Globus pallidus (tissue), 1 donor: Measurements from ENCODE around the gene ITPRIP.

Source experiments
- DNase-seq: peaks from one replicate; pipeline ENCODE4 v3.0.0-alpha.2; 2015; ENCODE audit warnings: low spot score

Gene ITPRIP, protein sequence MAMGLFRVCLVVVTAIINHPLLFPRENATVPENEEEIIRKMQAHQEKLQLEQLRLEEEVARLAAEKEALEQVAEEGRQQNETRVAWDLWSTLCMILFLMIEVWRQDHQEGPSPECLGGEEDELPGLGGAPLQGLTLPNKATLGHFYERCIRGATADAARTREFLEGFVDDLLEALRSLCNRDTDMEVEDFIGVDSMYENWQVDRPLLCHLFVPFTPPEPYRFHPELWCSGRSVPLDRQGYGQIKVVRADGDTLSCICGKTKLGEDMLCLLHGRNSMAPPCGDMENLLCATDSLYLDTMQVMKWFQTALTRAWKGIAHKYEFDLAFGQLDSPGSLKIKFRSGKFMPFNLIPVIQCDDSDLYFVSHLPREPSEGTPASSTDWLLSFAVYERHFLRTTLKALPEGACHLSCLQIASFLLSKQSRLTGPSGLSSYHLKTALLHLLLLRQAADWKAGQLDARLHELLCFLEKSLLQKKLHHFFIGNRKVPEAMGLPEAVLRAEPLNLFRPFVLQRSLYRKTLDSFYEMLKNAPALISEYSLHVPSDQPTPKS

DNA sequence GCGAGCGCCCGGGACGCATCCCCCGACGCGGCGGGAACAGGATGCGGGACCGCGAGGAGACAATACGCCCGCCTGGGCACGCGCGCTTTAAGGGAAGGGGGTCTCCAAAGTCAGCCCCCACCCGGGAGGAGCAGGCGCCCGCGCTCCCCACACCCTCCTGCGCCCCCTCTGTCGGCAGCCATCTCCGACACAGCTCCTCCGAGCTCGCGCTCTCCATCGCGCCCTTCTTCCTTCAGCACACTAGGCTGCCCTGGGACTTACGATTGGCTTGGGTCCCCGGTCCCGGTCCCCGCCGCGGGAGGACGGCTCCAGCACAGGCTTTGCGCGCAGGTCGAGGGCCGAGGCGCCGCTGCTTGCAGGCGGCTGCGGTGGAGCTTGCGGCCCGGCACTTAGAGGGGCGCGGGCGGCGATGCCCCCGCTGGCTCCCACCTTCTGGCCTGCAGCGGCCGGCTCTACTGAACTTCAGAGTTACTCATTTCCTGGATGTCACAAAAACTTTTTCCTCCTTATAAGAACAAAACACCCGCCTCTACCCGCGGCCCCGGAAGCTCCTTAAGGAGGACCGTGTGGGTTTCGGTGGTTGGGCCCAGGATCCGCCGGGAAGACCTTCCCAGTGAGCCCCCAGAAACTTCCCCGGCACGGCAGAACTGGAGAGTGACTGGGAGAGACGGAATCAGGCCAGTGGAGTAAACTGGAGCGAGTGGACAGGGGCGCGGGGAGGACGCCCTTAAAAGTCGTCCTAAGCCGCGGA, at the start of gene ITPRIP:
Gene ITPRIP, minus strand, starts transcription at position 481 of the 751 bp plus-strand sequence. CDS start 22,414 bp downstream, outside the sequence.
- DNase-seq, result peak; percentile 54

DNA sequence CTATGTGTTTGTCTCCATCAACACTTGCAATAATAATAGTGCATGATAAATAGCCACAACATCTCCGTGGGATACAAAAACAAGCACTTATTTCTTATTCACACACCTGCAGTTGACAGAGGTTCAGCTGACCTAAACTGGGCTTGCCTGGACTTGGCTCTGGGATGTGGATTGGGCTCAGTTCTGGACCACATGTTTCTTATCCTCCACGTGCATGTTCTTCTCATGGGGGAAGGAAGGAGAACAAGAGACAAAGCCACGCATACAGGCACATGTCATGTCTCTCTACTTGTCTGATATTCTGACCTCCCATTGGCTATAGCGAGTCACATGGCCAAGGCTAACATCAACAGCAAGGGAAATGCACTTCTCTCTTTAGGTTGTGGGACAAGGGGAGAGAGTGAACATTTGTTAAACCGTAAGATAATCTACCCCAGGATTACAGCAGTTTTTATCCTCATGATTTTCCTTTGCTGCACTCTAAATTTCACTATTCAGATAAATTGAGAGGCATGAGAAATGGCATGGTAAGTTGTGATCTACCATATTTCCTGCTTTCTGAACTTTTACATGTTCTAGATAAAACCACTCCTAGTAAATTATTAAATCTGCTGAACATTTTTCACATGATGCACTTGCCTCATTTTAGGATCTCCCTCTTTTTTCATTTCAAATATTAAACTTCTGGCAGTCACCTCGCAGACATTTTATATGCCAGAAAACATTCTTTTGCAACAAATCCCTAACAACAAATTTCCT, 49.0 kb upstream of the ITPRIP start:
- DNase-seq, result no peak

DNA sequence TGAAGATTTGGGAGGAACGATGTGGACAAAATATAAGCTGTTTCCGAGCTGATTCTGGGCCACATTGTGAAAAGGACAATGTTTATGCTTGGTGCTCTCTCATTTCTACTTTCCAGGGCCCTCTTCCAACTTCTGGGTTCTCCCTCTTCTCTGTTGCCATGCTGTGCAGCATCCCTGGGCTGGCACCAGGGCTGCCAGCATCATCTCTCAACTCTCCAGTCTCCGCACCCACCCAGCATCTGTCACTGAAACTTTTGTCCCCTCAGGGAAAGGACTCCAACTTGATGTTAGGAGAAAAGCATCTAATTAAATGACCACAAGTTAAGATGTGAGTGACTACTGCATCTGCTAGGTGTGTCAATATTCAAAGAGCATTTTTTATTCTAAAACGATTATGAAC, 42.1 kb upstream of the ITPRIP start:
- DNase-seq, result no peak

DNA sequence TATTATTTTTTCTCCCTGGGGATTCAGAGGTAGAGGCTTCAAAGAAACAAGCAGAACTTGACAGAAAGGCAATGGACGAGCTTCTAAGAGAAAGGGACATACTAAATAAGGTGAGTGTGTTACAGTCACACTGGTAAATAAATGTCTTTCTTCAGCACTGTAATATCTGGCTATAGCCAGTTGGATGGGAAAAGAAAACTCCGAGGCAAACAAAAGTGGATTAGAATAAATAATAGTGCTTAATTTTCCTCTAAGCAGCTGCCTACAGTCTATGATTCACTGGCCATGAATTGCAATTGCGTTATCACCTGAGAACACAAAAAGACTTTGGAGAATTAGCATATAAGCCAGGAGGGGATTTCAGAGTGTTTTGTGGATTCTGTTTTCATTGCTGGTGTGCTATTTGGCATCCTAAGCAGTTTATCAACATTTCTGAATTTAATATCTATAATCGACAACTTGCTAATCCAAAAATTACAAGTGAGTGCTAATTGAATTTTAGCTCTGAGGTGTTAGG, 38.6 kb upstream of the ITPRIP start:
- DNase-seq, result no peak

GRCh38 chr10:104374591-104374990, 36.3 kb upstream of the ITPRIP start:
- DNase-seq, result no peak

DNA sequence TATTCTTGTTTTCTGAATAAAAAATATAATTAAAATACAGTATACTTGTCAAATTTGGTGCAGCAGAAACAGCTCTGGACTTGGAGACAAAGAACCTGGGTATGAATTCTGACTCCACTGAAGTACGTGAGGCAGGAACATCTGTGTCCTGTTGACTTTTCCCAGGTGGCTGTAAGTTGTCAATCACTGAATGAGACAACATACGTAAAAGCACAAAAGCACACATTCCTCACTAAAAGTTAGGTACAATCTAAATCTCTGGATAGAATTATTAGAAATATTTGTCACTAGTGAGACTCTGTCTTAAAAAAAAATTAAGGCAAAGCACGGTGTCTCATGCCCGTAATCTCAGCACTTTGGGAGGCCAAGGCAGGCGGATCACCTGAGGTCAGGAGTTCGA, 33.5 kb upstream of the ITPRIP start:
- DNase-seq, result no peak

- DNase-seq, result no peak
Observed at GRCh38 chr10:104368381-104368780, 30.1 kb upstream of the ITPRIP start.

DNA sequence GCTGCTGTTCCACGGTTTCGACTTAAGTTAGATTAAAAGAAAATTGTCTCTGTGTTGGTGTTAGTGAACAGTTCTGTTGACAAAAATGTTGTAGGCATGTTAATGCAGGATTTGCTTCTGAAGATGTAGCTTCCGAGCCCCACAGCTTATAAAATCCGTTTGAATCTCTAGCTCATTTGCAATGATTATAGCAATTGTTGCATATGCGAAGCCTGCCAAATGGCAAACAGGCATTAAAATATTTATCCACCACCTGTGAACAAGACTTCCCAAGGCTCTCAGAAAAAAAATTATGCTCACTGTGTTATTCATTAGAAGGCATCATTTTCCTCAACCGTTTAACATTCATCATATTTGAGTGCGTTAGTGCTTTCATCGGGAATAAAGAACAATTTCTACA, 29.6 kb upstream of the ITPRIP start:
- no peak for DNase-seq

- DNase-seq, result no peak
Observed at GRCh38 chr10:104359811-104360210, 21.5 kb upstream of the ITPRIP start.

DNA sequence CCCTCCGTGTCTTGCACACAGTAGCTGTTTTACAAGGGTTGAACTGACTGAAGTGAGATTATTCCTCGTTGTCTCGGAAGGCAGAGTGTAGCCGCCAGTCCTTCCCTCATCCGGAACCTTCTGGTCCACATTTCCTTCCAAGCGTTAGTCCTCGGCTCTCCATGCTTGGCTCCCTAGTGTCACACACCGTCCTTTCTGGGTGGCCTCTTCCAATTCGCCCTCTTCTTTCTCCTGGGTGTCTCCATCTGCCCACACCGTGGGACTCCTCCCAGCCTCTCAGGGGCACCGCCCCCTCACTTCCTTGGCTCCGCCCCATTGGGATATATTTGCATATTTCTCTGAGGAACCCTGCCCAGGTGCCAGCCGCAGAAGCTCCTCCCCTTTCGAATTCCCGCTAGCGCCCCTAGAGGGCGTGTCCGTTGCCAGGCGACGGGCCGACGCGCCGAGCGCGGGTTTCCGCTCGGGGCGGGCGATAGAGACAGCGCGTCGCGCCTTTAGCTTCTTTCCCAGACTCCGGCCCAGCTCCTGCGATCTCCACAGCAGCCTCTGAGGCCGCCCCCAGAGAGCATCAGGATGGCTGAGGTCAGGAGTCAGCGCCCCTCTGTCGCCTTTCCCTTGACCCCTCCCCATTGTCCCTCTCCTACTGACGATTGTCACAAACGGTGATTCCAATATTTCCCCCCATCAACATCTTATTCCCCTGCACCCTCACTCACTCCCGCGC, 15.2 kb upstream of the ITPRIP start, which contains the start of gene CFAP58:
Gene CFAP58, plus strand, starts transcription at position 509 of the 724 bp plus-strand sequence. Its CDS starts 65 bp downstream, at position 574.
- peak; percentile 74 for DNase-seq

DNA sequence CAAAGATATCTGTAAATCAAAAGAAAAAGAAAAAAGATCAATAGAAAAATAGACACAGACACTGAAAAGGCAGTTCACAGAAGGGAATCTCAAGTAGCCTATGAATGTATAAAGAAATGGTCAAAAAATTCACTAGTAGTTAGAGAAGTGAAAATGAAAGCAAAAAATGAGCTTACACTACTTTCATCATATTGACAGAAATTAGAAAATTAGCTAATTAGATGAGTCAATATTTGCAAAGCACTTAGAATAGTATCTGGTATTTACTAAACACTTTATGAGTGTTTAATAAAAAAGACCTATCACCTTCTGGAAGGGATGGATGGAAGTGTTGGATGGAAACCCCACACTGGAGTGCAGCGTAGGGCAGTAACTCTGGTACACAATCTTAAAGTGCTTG, 13.7 kb upstream of the ITPRIP start:
- no peak for DNase-seq

- no peak for DNase-seq
Observed at GRCh38 chr10:104351061-104351702, 12.9 kb upstream of the ITPRIP start.

- DNase-seq, result peak; percentile 71
Observed at GRCh38 chr10:104350127-104350635, 11.9 kb upstream of the ITPRIP start.

GRCh38 chr10:104349623-104350126, 11.4 kb upstream of the ITPRIP start:
- DNase-seq, result no peak

DNA sequence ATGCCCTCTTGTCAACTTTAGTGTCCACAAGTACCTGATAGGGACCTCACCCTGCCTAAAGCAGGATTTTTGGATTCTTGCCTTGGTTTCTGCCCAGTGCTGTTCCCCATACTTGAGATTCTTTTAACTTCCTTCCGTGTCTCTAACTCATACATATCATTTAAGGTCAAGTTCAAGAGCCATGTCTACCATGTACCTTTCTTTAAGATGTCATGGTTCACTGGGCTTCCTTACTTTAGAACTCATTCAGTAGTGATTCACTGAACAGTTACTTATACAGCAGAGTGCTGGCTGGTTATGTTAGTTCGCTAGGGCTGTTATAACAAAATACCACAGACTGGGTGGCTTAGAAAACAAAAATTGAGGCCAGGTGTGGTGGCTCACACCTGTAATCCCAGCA, 10.3 kb upstream of the ITPRIP start:
- DNase-seq, result no peak

DNA sequence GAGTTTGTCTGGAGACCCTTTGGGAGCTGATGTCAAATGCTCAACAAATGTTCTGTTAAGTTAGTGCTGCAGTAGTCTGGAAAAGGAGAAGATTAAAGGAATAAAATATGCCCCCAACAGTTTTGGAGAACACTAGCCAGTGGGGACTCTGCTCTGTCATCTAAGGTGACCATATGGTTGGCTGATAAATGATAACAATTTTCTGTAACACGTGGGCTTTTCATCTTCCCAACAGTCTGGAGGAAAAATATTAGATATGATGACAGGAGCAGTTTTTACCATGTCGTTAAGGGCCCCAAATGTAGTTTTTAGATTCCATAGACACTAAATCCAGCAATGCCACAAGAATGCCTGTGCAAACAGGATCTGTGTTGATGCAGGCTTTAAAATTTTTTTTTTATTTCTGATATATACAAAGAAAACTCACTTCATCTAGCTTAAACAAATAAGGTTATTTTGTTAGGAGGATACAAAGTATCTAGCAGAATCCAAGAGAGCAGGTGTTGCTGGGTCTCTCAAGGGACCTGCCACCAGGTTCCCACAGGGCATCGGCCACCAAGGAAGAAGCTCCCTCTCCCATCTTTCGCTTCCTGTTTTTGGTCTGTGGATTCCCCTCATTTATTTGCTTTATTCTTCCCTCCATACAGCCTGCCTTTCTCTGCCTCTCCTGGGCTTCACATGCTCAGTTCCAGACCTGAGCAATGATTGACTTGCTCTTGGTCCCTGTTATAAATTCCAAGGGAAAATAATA, 9.2 kb upstream of the ITPRIP start:
- no peak for DNase-seq

GRCh38 chr10:104345941-104346340, 7.7 kb upstream of the ITPRIP start:
- no peak for DNase-seq

- DNase-seq, result no peak
Observed at GRCh38 chr10:104345515-104345914, 7.2 kb upstream of the ITPRIP start.

- DNase-seq, result no peak
Observed at GRCh38 chr10:104344219-104344618, 6.0 kb upstream of the ITPRIP start.
